IPS DF 4.7 (cell line): ENCODE results near the gene IFIT1B.
"Not testable (repeated sequence)": the region's sequence is repeated elsewhere in the genome, so short reads cannot be mapped to it uniquely, and the experiment has no call there.

Experiments used
- DNase-seq: peaks from one replicate; pipeline ENCODE4 v3.0.0-alpha.2; 2013; ENCODE audit warnings: low spot score; ENCODE audit errors: extremely low read depth

Gene IFIT1B

DNA sequence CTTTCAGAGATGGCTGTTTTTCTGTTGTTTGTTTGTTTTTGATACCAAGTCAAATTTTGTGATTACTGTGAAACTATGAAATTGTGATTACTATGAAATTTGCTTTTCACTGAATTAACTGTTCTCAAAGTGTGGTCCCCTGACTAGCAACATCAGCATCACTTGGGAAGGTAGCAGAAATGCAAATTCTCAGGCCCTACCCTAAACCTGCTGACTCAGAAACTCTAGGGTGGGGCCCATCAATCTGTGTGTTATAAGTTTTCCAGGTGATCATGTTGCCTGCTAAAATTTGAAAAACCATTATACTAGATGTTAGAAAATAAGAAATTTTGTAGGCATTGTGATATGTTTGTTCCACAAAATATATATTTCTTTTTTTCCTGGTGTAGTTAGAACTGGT, 1.2 kb downstream of the IFIT1B start:
- no peak for DNase-seq

- DNase-seq, result no peak
Measured at GRCh38 chr10:89382757-89383156, 4.9 kb downstream of the IFIT1B start.

GRCh38 chr10:89384474-89385340, 6.9 kb downstream of the IFIT1B start:
- no peak for DNase-seq

- DNase-seq, result no peak
Measured at GRCh38 chr10:89388806-89389205, 10.9 kb downstream of the IFIT1B start.

GRCh38 chr10:89389254-89389653, 11.4 kb downstream of the IFIT1B start:
- no peak for DNase-seq

- no peak for DNase-seq
Measured at GRCh38 chr10:89390476-89391225, 12.8 kb downstream of the IFIT1B start.

GRCh38 chr10:89391226-89391576, 13.3 kb downstream of the IFIT1B start:
- not testable (repeated sequence) for DNase-seq

GRCh38 chr10:89391907-89392756, 14.3 kb downstream of the IFIT1B start, which contains the start of gene IFIT1:
TSS of gene IFIT1 (plus strand) at chr10:89392623. CDS start at chr10:89392713, 90 bp downstream.
- DNase-seq, result peak; percentile 41

- DNase-seq, result no peak
Measured at GRCh38 chr10:89392974-89393373, 15.1 kb downstream of the IFIT1B start.

DNA sequence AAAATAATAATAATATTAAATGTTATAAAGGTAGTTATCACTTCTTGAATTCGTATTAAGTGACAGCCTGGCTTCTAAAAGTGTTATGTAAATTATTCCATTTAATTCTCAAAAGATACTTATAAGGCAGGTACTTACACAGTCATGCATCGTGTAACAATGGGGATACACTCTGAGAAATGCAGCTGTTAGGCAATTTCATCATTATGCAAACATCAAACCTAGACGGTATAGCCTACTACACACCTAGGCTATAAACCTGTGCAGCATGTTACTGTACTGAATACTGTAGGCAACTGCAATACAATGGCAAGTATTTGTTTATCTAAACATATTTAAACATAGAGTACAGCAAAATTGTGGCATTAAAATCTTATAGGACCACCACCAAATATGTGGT, 16.0 kb downstream of the IFIT1B start:
- DNase-seq, result no peak

- no peak for DNase-seq
Measured at GRCh38 chr10:89395141-89395540, 17.3 kb downstream of the IFIT1B start.

- DNase-seq, result no peak
Measured at GRCh38 chr10:89398003-89398749, 20.3 kb downstream of the IFIT1B start.

GRCh38 chr10:89399956-89400355, 22.1 kb downstream of the IFIT1B start:
- no peak for DNase-seq

GRCh38 chr10:89403043-89403442, 25.2 kb downstream of the IFIT1B start:
- no peak for DNase-seq

DNA sequence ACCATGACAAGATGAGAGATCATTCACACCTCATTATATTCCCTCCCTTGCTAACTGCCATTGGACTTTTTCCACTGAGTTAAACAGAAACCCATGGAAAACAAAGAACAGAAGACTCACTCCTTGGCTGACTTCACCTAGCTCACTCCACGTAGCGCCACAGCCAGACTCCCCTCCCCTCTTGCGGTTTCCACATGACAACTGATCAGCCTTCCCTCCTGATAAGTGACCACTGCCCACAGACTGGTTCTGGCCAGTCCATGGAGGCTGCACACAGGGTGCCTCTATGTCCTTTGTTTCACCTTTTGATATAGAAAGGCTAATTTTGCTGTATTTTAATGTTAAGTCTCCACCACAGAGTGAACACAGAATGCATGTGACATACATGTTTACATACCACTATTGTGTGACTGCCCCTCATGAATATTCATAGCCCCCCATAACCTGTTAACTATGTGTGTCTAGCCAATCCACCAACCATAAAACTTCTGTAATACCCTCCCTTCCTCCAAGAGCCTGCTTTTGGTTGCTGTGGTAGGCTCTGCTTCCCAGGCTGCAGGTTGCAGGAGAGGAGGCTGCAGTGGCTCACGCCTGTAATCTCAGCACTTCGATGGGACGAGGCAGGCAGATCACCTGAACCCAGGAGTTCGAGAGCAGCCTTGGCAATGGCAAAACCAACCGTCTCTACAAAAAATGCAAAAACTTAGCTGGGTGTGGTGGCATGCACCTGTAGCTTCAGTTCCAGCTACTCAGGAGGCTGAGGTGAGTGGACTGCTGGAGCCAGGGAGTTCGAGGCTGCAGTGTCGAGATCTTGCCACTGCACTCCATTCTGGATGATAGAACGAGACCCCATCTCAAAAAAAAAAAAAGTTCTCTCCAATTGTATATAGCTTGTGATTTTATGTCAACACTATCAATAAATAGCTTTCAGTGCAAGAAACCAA, 26.5 kb downstream of the IFIT1B start:
- DNase-seq, result no peak

DNA sequence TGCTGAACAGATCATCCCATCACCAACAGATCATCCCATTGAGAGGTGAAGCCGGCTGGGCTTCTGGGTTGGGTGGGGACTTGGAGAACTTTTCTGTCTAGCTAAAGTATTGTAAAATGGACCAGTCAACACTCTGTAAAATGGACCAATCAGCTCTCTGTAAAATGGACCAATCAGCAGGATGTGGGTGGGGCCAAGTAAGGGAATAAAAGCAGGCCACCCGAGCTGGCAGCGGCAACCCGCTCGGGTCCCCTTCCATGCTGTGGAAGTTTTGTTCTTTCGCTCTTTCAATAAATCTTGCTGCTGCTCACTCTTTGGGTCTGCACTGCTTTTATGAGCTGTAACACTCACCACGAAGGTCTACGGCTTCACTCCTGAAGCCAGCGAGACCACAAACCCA, 28.3 kb downstream of the IFIT1B start:
- not testable (repeated sequence) for DNase-seq

DNA sequence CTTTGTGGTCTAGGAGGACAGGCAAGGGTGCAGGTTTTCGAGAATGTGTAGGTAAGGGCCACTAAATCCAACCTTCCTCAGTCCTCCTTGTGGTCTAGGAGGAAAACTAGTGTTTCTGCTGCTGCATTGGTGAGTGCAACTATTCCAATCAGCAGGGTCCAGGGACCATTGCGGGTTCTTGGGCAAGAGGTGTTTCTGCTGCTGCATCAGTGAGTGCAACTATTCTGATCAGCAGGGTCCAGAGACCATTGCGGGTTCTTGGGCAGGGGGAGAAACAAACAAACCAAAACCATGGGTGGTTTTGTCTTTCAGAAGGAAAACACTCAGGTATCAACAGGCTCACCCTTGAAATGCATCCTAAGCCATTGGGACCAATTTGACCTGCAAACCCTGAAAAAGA, 29.9 kb downstream of the IFIT1B start:
- not testable (repeated sequence) for DNase-seq

DNA sequence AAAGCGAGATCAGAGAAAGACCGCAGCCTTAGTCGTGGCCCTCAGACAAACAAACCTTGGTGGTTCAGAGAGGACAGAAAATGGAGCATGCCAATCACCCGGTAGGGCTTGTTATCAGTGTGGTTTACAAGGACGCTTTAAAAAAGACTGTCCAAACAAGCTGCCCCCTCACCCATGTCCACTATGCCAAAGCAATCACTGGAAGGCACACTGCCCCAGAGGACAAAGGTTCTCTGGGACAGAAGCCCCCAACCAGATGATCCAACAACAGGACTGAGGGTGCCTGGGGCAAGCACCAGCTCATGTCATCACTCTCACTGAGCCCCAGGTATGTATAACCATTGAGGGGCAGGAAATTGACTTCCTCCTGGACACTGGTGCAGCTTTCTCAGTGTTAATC, 31.4 kb downstream of the IFIT1B start:
- not testable (repeated sequence) for DNase-seq

DNA sequence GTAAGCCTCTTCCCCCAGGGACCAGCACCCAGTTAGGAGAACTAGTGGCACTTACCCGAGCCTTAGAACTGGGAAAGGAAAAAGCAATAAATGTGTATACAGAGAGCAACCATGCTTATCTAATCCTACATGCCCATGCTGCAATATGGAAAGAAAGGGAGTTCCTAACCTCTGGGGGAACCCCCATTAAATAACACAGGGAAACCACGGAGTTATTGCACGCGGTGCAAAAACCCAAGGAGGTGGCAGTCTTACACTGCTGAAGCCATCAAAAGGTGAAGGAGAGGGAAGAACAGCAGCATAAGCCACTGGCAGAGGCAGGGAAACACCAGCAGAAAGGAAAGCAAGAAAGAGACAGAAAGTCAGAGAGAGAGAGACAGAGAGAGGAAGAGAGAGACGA, 32.7 kb downstream of the IFIT1B start:
- not testable (repeated sequence) for DNase-seq

DNA sequence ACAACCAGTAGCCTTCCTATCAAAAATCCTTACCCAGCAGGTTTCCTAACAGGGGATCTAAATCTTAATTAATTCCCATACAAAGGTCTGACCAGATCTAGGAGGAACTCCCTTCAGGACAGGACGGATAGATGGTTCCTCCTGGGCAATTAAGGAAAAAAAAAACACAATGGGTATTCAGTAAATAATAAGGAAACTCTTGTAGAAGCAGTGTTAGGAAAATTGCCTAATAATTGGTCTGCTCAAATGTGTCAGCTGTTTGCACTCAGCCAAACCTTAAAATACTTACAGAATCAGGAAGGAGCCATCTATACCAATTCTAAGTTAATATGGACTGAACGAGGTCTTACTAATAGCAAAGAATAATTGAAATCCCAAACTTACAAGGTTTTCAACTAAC, 33.3 kb downstream of the IFIT1B start:
- not testable (repeated sequence) for DNase-seq
